CD14-positive monocyte (primary cell): Measurements from ENCODE around the gene CPEB2. TPM values are rescaled to one million over a fixed set of nuclear protein-coding genes. Genes with fewer than 3 reads are reported as not detected.

Experiments used
- DNase-seq, 3 donors: peaks; one replicate each; pipeline ENCODE4 v3.0.0-alpha.2; 2011 to 2022
- H2AFZ ChIP-seq: 2 replicates; pipeline ENCODE4 v1.6.0; 2012; ENCODE audit warnings: mild to moderate bottlenecking, low read depth, low read length, inconsistent platforms; ENCODE audit not compliant: insufficient read depth, poor library complexity, severe bottlenecking
- H3K27ac ChIP-seq, 2 donors: 1 replicate in 1 of 2; 2 replicates in 1 of 2; pipeline ENCODE4 v1.5.1; 2012 to 2013; ENCODE audit warnings: low read length in 2 of 2, control low read depth in 1 of 2, inconsistent platforms in 1 of 2, low read depth in 1 of 2, mild to moderate bottlenecking in 1 of 2
- H3K27me3 ChIP-seq, 2 donors: one replicate each; pipeline versions ENCODE4 v1.6.0 to v1.6.1; 2011 to 2013; ENCODE audit warnings: low read length in 2 of 2; ENCODE audit not compliant: control insufficient read depth in 2 of 2, insufficient read depth in 2 of 2
- H3K36me3 ChIP-seq, 2 donors: replicated peaks in 1 of 2; 1 replicate in 1 of 2; 2 replicates in 1 of 2; pipeline versions ENCODE4 v1.5.1 to v1.6.1; 2012 to 2013; ENCODE audit warnings: low read length in 2 of 2, control low read depth in 1 of 2, inconsistent platforms in 1 of 2, mild to moderate bottlenecking in 1 of 2; ENCODE audit not compliant: insufficient read depth in 2 of 2, control insufficient read depth in 1 of 2
- H3K4me1 ChIP-seq, 2 donors: 1 replicate in 1 of 2; 2 replicates in 1 of 2; pipeline versions ENCODE4 v1.5.1 to v1.6.1; 2012 to 2013; ENCODE audit warnings: low read length in 2 of 2, control low read depth in 1 of 2, inconsistent platforms in 1 of 2, mild to moderate bottlenecking in 1 of 2, moderate library complexity in 1 of 2; ENCODE audit not compliant: insufficient read depth in 2 of 2, control insufficient read depth in 1 of 2
- H3K4me2 ChIP-seq: replicated peaks from 2 replicates; pipeline ENCODE3; 2012; ENCODE audit warnings: low read length, moderate library complexity, mild to moderate bottlenecking; ENCODE audit not compliant: poor library complexity, severe bottlenecking; ENCODE audit errors: extremely low read depth
- H3K4me3 ChIP-seq, 3 experiments: fragments of 200-600 bp in 1 of 3; sonication (generic) in 1 of 3; replicated peaks in 1 of 3; 1 replicate in 2 of 3; 2 replicates in 1 of 3; pipeline ENCODE4 v1.5.1; 2011 to 2013; ENCODE audit warnings: low read length in 3 of 3, mild to moderate bottlenecking in 3 of 3, control low read depth in 2 of 3, low read depth in 2 of 3, inconsistent platforms in 1 of 3, moderate library complexity in 1 of 3
- H3K79me2 ChIP-seq: 2 replicates; pipeline ENCODE4 v1.6.0; 2012; ENCODE audit warnings: mild to moderate bottlenecking, control low read depth, inconsistent platforms, low read length, moderate library complexity; ENCODE audit not compliant: insufficient read depth
- H3K9ac ChIP-seq: 2 replicates; pipeline ENCODE4 v1.6.0; 2017; ENCODE audit warnings: low read length, mild to moderate bottlenecking; ENCODE audit not compliant: insufficient read depth, poor library complexity, severe bottlenecking
- H3K9me3 ChIP-seq, 2 donors: replicated peaks in 1 of 2; 1 replicate in 1 of 2; 2 replicates in 1 of 2; pipeline versions ENCODE4 v1.5.1 to v1.6.1; 2012 to 2013; ENCODE audit warnings: low read length in 2 of 2, control low read depth in 1 of 2; ENCODE audit not compliant: control insufficient read depth in 1 of 2, insufficient read depth in 1 of 2
- H4K20me1 ChIP-seq: 2 replicates; pipeline ENCODE4 v1.6.0; 2012; ENCODE audit warnings: mild to moderate bottlenecking, low read length, control low read depth, moderate library complexity; ENCODE audit not compliant: insufficient read depth
- H3K27ac Mint-ChIP-seq, 7 donors: one replicate each; pipeline ENCODE4 v1.8.0; 2020; ENCODE audit warnings: mild to moderate bottlenecking in 7 of 7, mixed read lengths in 7 of 7, moderate library complexity in 6 of 7, inconsistent platforms in 2 of 7
- H3K27me3 Mint-ChIP-seq, 3 donors: one replicate each; pipeline ENCODE4 v1.8.0; 2021 to 2022; ENCODE audit warnings: low read depth in 3 of 3, mild to moderate bottlenecking in 3 of 3, mixed read lengths in 3 of 3, moderate library complexity in 3 of 3, inconsistent platforms in 1 of 3
- H3K36me3 Mint-ChIP-seq, 2 donors: one replicate each; pipeline ENCODE4 v1.8.0; 2020; ENCODE audit warnings: mixed read lengths in 2 of 2, inconsistent platforms in 1 of 2, mild to moderate bottlenecking in 1 of 2
- H3K4me1 Mint-ChIP-seq: one replicate; pipeline ENCODE4 v1.8.0; 2020; ENCODE audit warnings: mild to moderate bottlenecking, mixed read lengths
- H3K4me3 Mint-ChIP-seq, 2 donors: one replicate each; pipeline ENCODE4 v1.8.0; 2020; ENCODE audit warnings: mild to moderate bottlenecking in 2 of 2, mixed read lengths in 2 of 2, moderate library complexity in 1 of 2
- H3K9me3 Mint-ChIP-seq, 7 donors: one replicate each; pipeline ENCODE4 v1.8.0; 2020 to 2022; ENCODE audit warnings: mixed read lengths in 7 of 7, mild to moderate bottlenecking in 6 of 7, moderate library complexity in 6 of 7, inconsistent platforms in 2 of 7
- WGBS: methylation state at CpG from one replicate; pipeline ENCODE4 v1.1.5; 2013; ENCODE audit warnings: missing lambda C conversion rate; ENCODE audit not compliant: insufficient coverage; 5-methylcytosine and 5-hydroxymethylcytosine counted together
- intact Hi-C, 2 donors: fragments of 100-400 bp; cut with micrococcal nuclease; formaldehyde crosslinking; loops; one replicate each; pipeline versions ENCODE4 v1.15.0 to v1.15.1; 2023
- polyA plus RNA-seq, 3 donors: library from polyadenylated mRNA; depleted of rRNA in 1 of 3; unstranded in 2 of 3; stranded (reverse) in 1 of 3; fragments of 300-500 nt in 2 of 3; fragments of >200 nt in 1 of 3; fragmentation: Illumina TruSeq in 2 of 3; gene quantifications; 1 replicate in 2 of 3; 2 replicates in 1 of 3; pipeline ENCODE4 v1.2.3, GENCODE V29; 2012 to 2021
- TF ChIP-seq, protein P1 (sequence below): fragments of 200-600 bp; IDR thresholded peaks from one replicate; pipeline ENCODE4 v1.8.0; 2022; ENCODE audit warnings: antibody characterized with exemption, mild to moderate bottlenecking

The CPEB2 gene
- polyA plus RNA-seq, 3 donors, result 1.6 to 8.2 (median 1.7) TPM

DNA sequence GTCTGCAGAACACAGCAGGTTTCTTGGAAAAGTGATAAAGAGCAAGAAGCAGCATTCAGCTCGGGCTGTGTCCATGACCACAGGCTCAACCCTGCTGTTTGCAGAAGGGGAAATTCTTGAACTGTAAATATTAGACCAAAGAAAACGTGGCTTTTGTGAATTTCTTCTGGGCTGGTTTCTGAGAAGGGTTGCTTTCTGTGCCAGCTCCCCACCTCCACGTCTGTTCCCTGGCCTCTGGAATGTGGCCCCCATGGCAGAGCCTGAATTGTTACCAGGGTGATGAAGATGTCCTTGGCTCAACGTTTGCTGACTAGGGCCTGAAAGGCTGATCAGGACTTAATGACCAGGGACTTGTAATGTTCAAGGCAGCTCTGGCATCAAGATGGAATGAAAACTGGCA lies 116.0 kb downstream of the CPEB2 start:
- H3K79me2 ChIP-seq, result no peaks in the 10 kb centered on the region
- no peak for DNase-seq
- TF ChIP-seq, protein P1, sequence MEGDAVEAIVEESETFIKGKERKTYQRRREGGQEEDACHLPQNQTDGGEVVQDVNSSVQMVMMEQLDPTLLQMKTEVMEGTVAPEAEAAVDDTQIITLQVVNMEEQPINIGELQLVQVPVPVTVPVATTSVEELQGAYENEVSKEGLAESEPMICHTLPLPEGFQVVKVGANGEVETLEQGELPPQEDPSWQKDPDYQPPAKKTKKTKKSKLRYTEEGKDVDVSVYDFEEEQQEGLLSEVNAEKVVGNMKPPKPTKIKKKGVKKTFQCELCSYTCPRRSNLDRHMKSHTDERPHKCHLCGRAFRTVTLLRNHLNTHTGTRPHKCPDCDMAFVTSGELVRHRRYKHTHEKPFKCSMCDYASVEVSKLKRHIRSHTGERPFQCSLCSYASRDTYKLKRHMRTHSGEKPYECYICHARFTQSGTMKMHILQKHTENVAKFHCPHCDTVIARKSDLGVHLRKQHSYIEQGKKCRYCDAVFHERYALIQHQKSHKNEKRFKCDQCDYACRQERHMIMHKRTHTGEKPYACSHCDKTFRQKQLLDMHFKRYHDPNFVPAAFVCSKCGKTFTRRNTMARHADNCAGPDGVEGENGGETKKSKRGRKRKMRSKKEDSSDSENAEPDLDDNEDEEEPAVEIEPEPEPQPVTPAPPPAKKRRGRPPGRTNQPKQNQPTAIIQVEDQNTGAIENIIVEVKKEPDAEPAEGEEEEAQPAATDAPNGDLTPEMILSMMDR, result no peak
- H3K27me3 Mint-ChIP-seq, result peaks cover 2 to 4% (median 3%) of the 10 kb centered on the region in 3 donors
- no peak overlapping the region for H3K27ac ChIP-seq
- no peak overlapping the region for H3K4me3 Mint-ChIP-seq
- no peak overlapping the region for H3K4me3 ChIP-seq
- H3K27me3 ChIP-seq, result no peaks in the 10 kb centered on the region
- peaks cover 9 to 27% (median 19%) of the 10 kb centered on the region in 7 donors for H3K9me3 Mint-ChIP-seq
- no peak overlapping the region for H3K4me2 ChIP-seq
- no peaks in the 10 kb centered on the region for H3K4me1 Mint-ChIP-seq
- no peaks in the 10 kb centered on the region for H3K36me3 Mint-ChIP-seq
- no peak overlapping the region for H3K27ac Mint-ChIP-seq
- WGBS, result 71% methylated on average over 3 of the region's 4 CpGs
- H3K9me3 ChIP-seq, result peaks cover 10% of the 10 kb centered on the region in 2 donors
- intact Hi-C loops, result no loop called here
- H3K4me1 ChIP-seq, result no peaks in the 10 kb centered on the region
- H4K20me1 ChIP-seq, result no peaks in the 10 kb centered on the region
- no peak overlapping the region for H3K9ac ChIP-seq
- no peak overlapping the region for H2AFZ ChIP-seq
- H3K36me3 ChIP-seq, result no peaks in the 10 kb centered on the region
